Right atrium auricular region (tissue), 2 donors: Measurements from ENCODE around the gene HPCAL1. TPM values are rescaled to one million over a fixed set of nuclear protein-coding genes. Genes with fewer than 3 reads are reported as not detected.

Experiments used
- DNase-seq: peaks from one replicate; pipeline ENCODE4 v3.0.0-alpha.2; 2019; ENCODE audit warnings: low spot score
- H3K27ac ChIP-seq, 2 donors: fragments of 200-600 bp; sonication (generic); 1 replicate in 1 of 2; 2 replicates in 1 of 2; pipeline ENCODE4 v1.5.1; 2016 to 2019
- H3K27me3 ChIP-seq, 2 donors: fragments of 200-600 bp; sonication (generic); one replicate each; pipeline versions ENCODE4 v1.5.1 to v1.6.0; 2017 to 2019
- H3K36me3 ChIP-seq: fragments of 200-600 bp; sonication (generic); one replicate; pipeline ENCODE4 v1.5.1; 2016
- H3K4me1 ChIP-seq, 2 donors: fragments of 200-600 bp; sonication (generic); one replicate each; pipeline versions ENCODE4 v1.5.1 to v1.6.0; 2017 to 2019
- H3K4me3 ChIP-seq, 2 donors: fragments of 200-600 bp; sonication (generic); 1 replicate in 1 of 2; 2 replicates in 1 of 2; pipeline ENCODE4 v1.5.1; 2017 to 2019; ENCODE audit warnings: mild to moderate bottlenecking in 1 of 2, moderate library complexity in 1 of 2
- H3K9me3 ChIP-seq, 2 donors: fragments of 200-600 bp; sonication (generic); one replicate each; pipeline ENCODE4 v1.5.1; 2019
- total RNA-seq, 2 donors: library from RNA; depleted of rRNA; stranded (reverse); fragments of >200 nt; gene quantifications; one replicate each; pipeline ENCODE4 v1.1.0, GENCODE V29; 2016
- TF ChIP-seq, protein P1 (sequence below), 2 donors: fragments of 200-600 bp; sonication (generic); IDR thresholded peaks; one replicate each; pipeline ENCODE4 v1.5.1; 2019; ENCODE audit warnings: antibody characterized with exemption in 2 of 2

HPCAL1 gene
- total RNA-seq, 2 donors from 2014 or later: 28.7 to 35.5 TPM

GRCh38 chr2:10426726-10427617 lies 124.3 kb downstream of the HPCAL1 start:
- H3K9me3 ChIP-seq: no peaks in the 10 kb centered on the region
- H3K36me3 ChIP-seq: peaks cover 10% of the 10 kb centered on the region
- no peak overlapping the region for H3K4me3 ChIP-seq
- no peaks in the 10 kb centered on the region for H3K27me3 ChIP-seq
- H3K27ac ChIP-seq: no peak overlapping the region
- H3K4me1 ChIP-seq: no peaks in the 10 kb centered on the region
- no peak for DNase-seq
- TF ChIP-seq, protein P1, sequence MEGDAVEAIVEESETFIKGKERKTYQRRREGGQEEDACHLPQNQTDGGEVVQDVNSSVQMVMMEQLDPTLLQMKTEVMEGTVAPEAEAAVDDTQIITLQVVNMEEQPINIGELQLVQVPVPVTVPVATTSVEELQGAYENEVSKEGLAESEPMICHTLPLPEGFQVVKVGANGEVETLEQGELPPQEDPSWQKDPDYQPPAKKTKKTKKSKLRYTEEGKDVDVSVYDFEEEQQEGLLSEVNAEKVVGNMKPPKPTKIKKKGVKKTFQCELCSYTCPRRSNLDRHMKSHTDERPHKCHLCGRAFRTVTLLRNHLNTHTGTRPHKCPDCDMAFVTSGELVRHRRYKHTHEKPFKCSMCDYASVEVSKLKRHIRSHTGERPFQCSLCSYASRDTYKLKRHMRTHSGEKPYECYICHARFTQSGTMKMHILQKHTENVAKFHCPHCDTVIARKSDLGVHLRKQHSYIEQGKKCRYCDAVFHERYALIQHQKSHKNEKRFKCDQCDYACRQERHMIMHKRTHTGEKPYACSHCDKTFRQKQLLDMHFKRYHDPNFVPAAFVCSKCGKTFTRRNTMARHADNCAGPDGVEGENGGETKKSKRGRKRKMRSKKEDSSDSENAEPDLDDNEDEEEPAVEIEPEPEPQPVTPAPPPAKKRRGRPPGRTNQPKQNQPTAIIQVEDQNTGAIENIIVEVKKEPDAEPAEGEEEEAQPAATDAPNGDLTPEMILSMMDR (IDR thresholded peaks at IDR 0.05): no peak

GRCh38 chr2:10427618-10427949 lies 124.9 kb downstream of the HPCAL1 start:
- Histone ChIP-seq H3K4me1 (no peaks in the 10 kb centered on the region), H3K36me3 (peaks cover 10% of the 10 kb centered on the region), H3K27ac (no peak overlapping the region), H3K9me3 (no peaks in the 10 kb centered on the region), H3K27me3 (no peaks in the 10 kb centered on the region), H3K4me3 (no peak overlapping the region)
- no peak for DNase-seq
- TF ChIP-seq, protein P1 (IDR thresholded peaks at IDR 0.05): no peak

DNA sequence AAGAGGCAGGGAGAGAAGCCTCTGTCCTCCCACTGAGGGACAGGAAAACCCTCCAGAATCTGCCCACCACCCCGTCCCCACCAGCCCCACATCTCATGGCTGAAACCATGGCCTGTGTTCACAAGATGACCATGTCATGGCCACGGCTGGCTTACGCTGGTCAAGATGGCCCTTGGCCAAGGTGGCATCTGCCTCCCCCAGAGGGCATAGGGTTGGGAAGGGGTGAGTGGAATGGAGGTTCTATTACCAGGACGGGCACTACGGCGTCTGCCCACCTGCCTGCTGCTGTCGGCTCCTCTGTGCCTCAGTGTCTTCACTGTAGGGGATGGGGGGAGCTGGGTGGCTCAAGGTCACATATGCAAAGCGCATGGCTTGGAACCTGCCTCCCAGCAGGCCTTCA lies 125.7 kb downstream of the HPCAL1 start:
- Histone ChIP-seq H3K27me3 (no peaks in the 10 kb centered on the region), H3K4me3 (no peak overlapping the region), H3K9me3 (no peaks in the 10 kb centered on the region), H3K36me3 (peaks cover 10% of the 10 kb centered on the region), H3K27ac (no peak overlapping the region), H3K4me1 (no peaks in the 10 kb centered on the region)
- DNase-seq: no peak
- TF ChIP-seq, protein P1 (IDR thresholded peaks at IDR 0.05): no peak

- Histone ChIP-seq H3K4me3 (no peak overlapping the region), H3K9me3 (no peaks in the 10 kb centered on the region), H3K4me1 (no peaks in the 10 kb centered on the region), H3K36me3 (peaks cover 10% of the 10 kb centered on the region), H3K27me3 (no peaks in the 10 kb centered on the region), H3K27ac (no peak overlapping the region)
- TF ChIP-seq, protein P1 (IDR thresholded peaks at IDR 0.05): no peak
- DNase-seq: no peak
These were observed 126.2 kb downstream of the HPCAL1 start for GRCh38 chr2:10428924-10429323.

DNA sequence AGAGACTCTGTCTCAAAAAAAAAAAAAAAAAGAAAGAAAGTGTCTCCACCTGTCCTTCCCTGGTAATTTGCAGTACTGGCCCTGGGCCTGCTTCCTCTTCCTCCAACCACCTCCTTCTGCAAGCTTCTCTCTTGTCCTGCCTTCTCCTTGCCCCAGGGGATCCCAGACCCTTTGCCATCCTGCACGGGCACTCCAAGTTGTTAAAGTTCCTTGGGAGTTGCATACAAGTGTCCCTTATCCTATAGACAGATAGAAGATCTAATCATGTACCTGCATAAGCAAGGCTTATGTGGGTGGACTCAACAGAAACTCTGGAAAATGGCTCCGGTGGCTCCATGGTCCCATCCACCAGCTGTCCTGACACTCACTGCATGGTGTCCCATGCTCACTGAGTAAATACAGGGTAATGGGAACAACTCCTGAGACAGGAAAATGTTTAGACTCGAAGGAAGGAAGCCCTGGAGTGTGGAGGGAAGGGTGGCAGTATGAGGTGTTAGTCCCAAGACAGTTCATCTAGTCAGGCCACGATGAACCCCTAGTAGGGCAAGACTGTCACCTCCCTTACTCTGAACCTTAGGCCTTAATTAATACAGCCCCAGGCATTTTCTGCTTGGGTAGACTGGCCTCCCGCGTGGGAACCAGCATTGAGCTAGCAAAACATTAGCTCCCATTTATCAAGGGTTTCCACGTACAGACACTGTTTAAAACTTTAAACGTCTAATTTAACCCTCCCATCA lies 128.3 kb downstream of the HPCAL1 start:
- DNase-seq: no peak
- TF ChIP-seq, protein P1 (IDR thresholded peaks at IDR 0.05): no peak
- Histone ChIP-seq H3K4me3 (no peak overlapping the region), H3K27me3 (no peaks in the 10 kb centered on the region), H3K27ac (no peak overlapping the region), H3K9me3 (no peaks in the 10 kb centered on the region), H3K4me1 (peaks cover 0 to 9% of the 10 kb centered on the region in 2 donors), H3K36me3 (peaks cover 10% of the 10 kb centered on the region)
